Stimulated activated CD4-positive, alpha-beta T cell treated with anti-CD3 and anti-CD28 coated beads, Interleukin-12 subunit alpha, Interleukin-12 subunit beta, amount 100 ng/mL, for 48 hours (primary cell): Measurements from ENCODE around the gene UFSP2.
"Not testable (repeated sequence)": the region's sequence is repeated elsewhere in the genome, so short reads cannot be mapped to it uniquely, and the experiment has no call there.

ENCODE experiments used
- DNase-seq, 3 donors: peaks; one replicate each; pipeline ENCODE4 v3.0.0-alpha.2; 2020; ENCODE audit warnings: low read depth in 2 of 3, low spot score in 1 of 3

UFSP2 gene

DNA sequence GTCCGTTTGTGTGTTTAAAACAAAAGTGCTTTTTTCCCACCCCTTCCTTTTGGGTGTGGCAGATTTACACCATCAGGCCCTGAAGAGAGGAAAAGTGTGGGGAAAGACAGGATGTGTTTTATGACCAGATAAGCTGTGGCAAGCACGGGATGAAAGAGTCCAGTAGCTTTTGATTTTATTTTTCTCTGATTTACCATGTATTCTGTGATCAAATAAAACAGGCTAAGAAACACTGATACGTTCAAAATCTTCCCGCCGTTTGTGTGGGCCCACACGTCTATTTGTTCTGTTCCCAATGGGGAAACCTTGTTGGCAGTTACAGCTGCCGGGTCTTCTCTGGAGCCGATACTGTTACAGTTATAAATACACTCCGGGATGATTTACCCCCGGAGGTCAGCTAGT lies 40.8 kb downstream of the UFSP2 start:
- DNase-seq, result no peak

DNA sequence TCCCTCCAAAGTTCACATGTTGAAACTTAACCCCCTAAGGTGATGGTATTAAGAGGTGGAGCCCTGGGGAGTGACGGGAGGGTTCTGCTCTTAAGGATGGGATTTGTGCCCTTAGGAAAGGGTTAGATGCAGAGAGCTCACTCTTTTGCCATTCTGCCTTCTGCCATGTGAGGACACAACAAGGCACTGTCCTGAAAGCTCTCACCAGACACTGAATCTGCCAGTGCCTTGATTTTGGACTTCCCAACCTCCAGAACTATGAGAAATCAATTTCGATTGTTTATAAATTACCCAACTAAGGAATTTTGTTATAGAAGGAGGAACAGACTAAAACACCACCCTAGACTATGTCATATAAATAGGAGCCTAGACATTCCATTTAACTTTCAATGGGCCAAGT lies 41.7 kb downstream of the UFSP2 start:
- no peak for DNase-seq

DNA sequence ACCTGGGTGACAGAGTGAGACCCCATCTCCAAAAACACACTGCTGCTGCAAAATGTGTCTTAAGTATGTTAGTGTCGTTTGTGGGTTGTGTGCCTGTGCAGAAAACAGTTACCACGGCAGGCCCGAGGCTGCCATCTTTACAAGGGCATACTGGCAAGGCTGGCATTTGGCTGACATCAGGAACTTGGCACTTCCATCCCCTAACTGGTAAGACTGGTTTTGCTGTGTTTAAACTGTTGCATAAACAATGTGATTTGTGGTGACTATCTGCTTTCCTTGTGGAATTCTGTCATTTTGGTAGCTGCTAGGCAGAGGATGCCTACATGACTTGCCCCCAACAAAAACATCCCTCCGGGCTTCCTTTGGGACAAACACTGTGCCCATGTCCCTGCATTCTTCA lies 42.3 kb downstream of the UFSP2 start:
- DNase-seq, result no peak

DNA sequence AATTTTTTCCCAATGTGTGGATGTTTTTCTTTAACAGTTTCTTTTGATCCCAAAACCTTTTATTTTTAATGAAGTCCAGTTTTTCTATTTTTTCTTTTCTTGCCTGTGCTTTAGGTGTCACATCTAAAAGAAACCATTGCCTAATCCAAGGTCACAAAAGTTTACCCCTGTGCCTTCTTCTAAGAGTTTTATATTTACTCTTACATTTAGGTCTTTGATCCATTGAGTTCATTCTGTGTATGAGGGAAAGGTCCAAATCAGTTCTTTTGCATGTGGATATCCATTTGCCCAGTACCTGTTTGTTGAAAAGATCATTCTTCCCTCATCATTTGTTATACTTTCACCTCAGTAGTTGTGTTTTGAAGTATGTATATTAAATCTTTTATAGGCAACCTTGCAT lies 43.0 kb downstream of the UFSP2 start:
- no peak for DNase-seq

DNA sequence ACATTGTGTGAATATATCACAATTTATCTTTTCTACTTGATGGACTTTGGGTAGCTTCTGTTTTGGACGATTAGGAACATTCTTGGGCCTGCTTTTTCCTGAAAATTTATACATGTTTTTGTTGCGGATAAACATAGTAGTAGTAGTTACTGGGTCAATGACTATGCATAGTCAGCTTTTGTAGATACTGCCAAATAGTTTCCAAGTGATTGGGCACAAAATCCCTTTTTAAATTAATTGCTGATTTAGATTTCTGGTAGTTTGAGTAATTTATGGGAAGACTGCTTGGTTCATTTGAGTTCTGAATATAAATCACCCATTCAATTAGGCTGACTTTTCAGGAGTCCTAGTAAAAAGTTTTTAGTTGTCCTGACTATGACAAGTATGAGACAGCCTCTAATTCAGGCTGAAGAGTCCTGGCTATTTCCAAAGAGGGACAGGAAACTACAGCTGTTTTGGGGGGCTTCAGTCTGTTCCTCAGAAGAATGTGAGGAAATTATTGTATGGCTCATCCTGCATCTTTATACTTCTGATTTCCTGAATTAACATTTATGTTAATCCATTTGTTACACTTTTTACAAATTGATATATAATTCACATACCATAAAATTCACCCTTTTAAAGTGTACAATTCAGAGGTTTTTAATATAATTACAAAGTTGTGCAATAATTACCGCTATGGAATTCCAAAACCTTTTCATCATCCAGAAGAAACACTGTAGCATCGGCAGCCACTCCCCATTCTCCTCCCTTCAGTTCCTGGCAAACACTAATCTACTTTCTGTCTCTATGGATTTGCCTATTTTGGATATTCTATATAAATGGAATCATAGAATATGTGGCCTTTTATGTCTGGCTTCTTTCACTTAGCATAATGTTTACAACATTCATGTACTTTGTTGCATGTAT lies 44.2 kb downstream of the UFSP2 start:
- no peak for DNase-seq

- DNase-seq, result no peak
Measured at GRCh38 chr4:185380320-185380719, 45.4 kb downstream of the UFSP2 start.

GRCh38 chr4:185379326-185380295 lies 46.2 kb downstream of the UFSP2 start:
- no peak for DNase-seq

DNA sequence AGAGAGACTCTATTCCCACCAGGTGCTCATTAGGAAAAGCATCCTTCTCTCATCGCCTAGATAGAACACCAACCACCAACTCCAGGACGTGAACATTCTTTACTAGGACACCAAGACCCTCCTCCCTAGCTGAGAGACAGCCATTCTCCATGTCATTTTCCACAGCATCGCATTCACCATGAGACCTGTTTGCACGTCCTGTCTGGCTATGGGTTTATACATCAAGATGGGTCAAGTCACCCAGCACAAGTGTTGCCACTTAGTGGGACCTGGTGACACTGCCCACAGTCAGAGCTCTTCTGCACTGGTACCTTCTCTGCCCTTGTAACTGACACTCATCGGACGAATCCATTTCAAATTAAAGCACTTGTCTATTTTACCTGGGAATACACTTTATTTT lies 47.5 kb downstream of the UFSP2 start:
- DNase-seq, result no peak

DNA sequence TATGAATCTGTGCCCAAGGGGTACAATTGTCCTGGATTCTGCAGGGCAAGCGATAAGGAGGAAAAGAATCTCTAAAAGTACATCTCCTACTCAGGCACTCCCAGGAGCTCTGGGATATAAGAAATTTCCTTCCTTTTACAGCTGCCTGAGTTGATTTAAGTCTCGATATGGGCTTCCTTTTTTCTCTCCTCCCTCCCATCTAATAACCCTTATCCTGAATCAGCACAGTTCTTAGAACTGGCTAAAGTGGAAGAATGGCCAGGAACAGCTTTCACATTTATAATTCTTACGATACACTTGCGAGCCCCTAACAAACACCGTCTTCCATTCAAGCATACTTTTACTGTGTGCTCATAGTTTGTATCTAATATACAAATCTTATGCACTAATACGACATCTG lies 51.2 kb downstream of the UFSP2 start:
- DNase-seq, result no peak

DNA sequence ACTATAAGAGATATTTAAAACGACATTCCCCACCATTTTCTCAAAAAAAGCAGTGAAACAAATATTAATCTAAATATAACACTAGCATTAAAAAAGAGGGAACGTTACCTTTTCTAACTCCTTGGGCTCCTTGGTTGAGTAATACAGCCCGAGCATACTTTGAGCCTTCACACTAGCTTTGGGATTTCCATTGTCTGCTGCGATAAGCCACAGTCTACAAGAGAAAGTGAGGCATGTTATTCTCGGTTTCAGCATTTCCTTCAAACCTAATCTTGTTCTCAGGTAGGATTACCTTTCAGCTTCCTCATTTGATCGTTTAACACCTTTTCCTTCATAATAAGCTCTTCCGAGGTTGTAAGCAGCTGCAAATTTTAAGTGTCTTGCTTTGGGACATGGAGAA lies 51.7 kb downstream of the UFSP2 start:
- no peak for DNase-seq

GRCh38 chr4:185371702-185372101 lies 54.1 kb downstream of the UFSP2 start:
- DNase-seq, result no peak

DNA sequence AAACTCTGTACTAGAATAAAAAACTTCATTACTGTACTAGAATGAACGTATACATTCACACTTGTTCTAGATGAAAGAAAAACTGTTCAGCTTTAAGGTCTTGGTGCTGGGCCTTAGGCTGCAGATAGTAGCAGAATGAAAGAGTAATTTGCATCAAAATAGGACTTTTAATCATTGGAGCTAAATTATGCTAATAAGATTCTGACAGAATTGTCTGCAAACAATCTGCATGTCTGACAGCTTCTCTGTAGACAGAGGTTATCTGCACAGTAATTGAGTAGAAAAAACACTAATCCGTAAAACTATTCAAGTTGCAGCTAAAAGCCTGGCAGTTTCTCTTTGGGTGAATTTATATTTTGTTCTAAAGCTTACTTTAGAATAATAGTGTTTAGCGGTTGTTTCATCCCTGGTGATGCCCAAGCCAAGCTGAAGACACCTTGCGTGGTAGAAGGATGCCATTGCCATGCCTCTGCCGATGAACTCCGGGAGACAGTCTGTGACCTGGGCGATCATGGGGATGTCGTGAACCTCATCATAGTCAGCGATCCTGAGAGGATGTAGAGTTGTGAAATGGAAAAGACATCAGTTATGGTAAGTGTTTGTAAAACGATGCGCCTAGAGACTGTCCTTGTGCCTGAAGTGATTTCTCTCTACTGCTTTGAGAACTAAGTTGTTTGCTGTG lies 55.4 kb downstream of the UFSP2 start:
- DNase-seq, result no peak

GRCh38 chr4:185369731-185370130 lies 56.0 kb downstream of the UFSP2 start:
- no peak for DNase-seq

DNA sequence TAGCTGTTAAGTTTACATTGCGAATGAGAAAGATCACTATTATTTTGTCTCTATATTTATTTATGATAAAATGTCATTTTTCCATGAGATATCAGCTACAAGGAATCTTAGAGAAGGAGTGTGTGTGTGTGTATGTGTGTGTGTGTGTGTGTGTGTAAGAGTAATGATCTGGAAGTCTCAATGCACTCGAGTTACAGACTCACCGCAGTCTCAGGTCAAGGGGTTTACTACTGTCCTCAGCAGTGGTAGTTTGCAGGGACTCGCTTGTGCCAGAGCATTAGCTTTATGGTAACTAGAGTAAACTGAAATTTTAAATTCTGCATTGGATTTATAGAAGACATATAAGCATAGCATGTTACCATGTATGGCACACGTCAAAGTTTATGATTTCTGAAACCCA lies 60.9 kb downstream of the UFSP2 start:
- DNase-seq, result no peak

GRCh38 chr4:185363251-185363650 lies 62.5 kb downstream of the UFSP2 start:
- DNase-seq, result no peak

DNA sequence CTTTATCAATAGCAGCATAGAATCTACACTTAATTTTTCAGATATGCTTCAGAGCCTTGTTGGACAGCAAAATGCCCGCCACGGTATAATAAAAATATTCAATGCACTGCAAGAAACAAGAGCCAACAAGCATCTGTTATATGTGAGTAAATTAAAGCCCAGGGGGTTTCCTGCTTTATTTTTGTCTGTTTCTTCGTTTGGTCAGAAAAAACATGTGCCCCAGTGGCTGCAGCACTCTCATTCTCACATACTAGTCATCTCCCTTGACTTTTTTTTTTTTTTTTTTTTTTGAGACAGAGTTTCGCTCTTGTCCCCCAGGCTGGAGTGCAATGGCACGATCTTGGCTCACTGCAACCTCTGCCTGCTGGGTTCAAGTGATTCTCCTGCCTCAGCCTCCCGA lies 63.2 kb downstream of the UFSP2 start:
- not testable (repeated sequence) for DNase-seq

GRCh38 chr4:185361872-185362271 lies 63.9 kb downstream of the UFSP2 start:
- no peak for DNase-seq

DNA sequence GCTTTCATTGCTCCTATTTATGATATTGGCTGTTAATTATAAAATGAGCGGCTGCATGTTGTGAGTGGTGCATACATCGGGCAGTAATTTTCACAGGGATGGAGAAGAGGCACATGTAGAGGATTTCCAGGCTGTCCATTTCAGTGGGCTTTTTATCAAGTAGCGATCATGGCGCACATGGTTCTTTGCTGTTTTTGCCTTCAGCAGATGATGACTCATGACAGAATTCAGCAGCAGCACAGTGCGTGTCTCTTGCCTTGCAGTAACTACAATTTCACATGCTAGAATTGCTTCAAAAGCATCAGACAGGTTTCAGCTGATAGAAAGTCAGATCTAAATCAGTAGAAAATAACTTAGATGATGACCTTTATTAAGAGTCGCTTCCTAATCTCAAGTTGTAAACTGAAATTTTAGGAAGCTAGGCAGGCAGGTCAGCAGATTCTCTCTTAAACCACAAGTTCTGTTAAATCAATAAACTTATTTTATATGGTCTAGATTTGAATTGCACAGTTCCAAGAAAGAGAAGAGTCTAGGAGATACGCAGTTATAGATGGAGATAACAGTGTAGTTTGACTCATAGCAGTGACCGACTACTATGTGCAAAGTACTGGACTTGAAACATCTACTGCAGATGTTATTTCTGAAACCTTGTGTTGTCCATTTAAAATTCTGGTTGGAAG lies 65.9 kb downstream of the UFSP2 start:
- DNase-seq, result no peak

DNA sequence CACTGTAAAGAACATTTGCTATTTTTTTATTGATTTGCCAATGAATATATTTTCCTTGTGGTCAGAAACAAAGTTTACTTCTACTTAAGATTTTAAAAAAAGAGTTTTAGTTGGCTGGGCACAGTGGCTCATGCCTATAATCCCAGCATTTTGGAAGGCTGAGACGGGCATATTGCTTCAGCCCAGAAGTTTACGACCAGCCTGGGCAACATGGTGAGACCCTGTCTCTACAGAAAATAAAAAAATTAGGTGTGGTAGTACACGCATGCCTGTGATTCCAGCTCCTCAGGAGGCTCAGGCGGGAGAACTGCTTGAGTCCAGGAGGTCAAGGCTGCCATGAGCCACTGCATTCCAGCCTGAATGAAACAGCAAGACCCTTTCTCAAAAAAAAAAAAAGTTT lies 66.8 kb downstream of the UFSP2 start:
- no peak for DNase-seq

GRCh38 chr4:185358514-185358913 lies 67.2 kb downstream of the UFSP2 start:
- no peak for DNase-seq
